ENCODE results near the gene FGF7. TPM values are rescaled to one million over a fixed set of nuclear protein-coding genes. Genes with fewer than 3 reads are reported as not detected.

Gene FGF7
- total and polyA plus RNA-seq, 4 donors, result 0.13 to 0.62 (median 0.33) TPM; not detected in 1

GRCh38 chr15:49441816-49442215 lies 18.8 kb downstream of the FGF7 start:
- Histone ChIP-seq H3K36me3 (ENCODE audit: control insufficient read depth in 4 of 4, insufficient read depth in 3 of 4, low read depth in 1 of 4, low read length in 3 of 4) (no peaks in the 10 kb centered on the region), H3K27ac (ENCODE audit: low read depth in 1 of 2, low read length in 2 of 2) (no peak overlapping the region), H3K4me1 (ENCODE audit: control insufficient read depth in 4 of 4, insufficient read depth in 4 of 4, low read length in 3 of 4) (no peaks in the 10 kb centered on the region), H3K27me3 (ENCODE audit: control insufficient read depth in 4 of 4, insufficient read depth in 4 of 4, low read length in 3 of 4) (no peaks in the 10 kb centered on the region), H3K9ac (ENCODE audit: low read depth in 1 of 2, low read length in 2 of 2) (no peak overlapping the region), H3K9me3 (ENCODE audit: control insufficient read depth in 4 of 4, low read length in 3 of 4) (no peaks in the 10 kb centered on the region), H3K4me3 (ENCODE audit: low read depth in 1 of 3, low read length in 3 of 3) (no peak overlapping the region)
- 98% methylated on average over 1 of the region's 1 CpG for WGBS
- no peak for TF ChIP-seq FOXA1 (IDR thresholded peaks at IDR 0.05)
- TF ChIP-seq HNF4A (conservative IDR thresholded peaks at IDR 0.05), result no peak
- no peak for TF ChIP-seq RAD21 (IDR thresholded peaks at IDR 0.05)
- no peak for TF ChIP-seq SP1 (IDR thresholded peaks at IDR 0.05)
- TF ChIP-seq GABPA (IDR thresholded peaks at IDR 0.05 in 1 of 2, conservative IDR thresholded peaks at IDR 0.05 in 1 of 2), result no peak
- no peak for TF ChIP-seq CTCF (IDR thresholded peaks at IDR 0.05; ENCODE audit: low read depth, low read length, missing input control)
- no peak for TF ChIP-seq HNF4G (IDR thresholded peaks at IDR 0.05)
- no peak for TF ChIP-seq NR2F2 (IDR thresholded peaks at IDR 0.05)
- TF ChIP-seq TAF1 (conservative IDR thresholded peaks at IDR 0.05), result no peak
- no peak for TF ChIP-seq ZBTB33 (IDR thresholded peaks at IDR 0.05)
- no peak for DNase-seq (ENCODE audit: low spot score)

- WGBS, result 85% methylated on average over 1 of the region's 1 CpG
- H3K27ac ChIP-seq (ENCODE audit: low read depth in 1 of 2, low read length in 2 of 2), result no peak overlapping the region
- TF ChIP-seq GABPA (IDR thresholded peaks at IDR 0.05 in 1 of 2, conservative IDR thresholded peaks at IDR 0.05 in 1 of 2) (no peak), RXRA (IDR thresholded peaks at IDR 0.05) (no peak), ATF3 (IDR thresholded peaks at IDR 0.05) (no peak), HNF4A (conservative IDR thresholded peaks at IDR 0.05) (no peak), ZBTB33 (IDR thresholded peaks at IDR 0.05) (no peak), CTCF (IDR thresholded peaks at IDR 0.05; ENCODE audit: low read depth, low read length, missing input control) (no peak), JUND (IDR thresholded peaks at IDR 0.05) (no peak), EGR1 (IDR thresholded peaks at IDR 0.05; ENCODE audit: low read depth in 2 of 2) (no peak), FOXA1 (IDR thresholded peaks at IDR 0.05) (no peak), TAF1 (conservative IDR thresholded peaks at IDR 0.05) (no peak), SP1 (IDR thresholded peaks at IDR 0.05) (no peak), NR2F2 (IDR thresholded peaks at IDR 0.05) (no peak), HNF4G (IDR thresholded peaks at IDR 0.05) (no peak), MAX (IDR thresholded peaks at IDR 0.05) (no peak), REST (IDR thresholded peaks at IDR 0.05) (no peak), RAD21 (IDR thresholded peaks at IDR 0.05) (no peak), YY1 (IDR thresholded peaks at IDR 0.05) (no peak), FOXA2 (IDR thresholded peaks at IDR 0.05) (no peak)
- no peak overlapping the region for H3K9ac ChIP-seq (ENCODE audit: low read depth in 1 of 2, low read length in 2 of 2)
- H3K4me1 ChIP-seq (ENCODE audit: control insufficient read depth in 4 of 4, insufficient read depth in 4 of 4, low read length in 3 of 4), result no peaks in the 10 kb centered on the region
- no peak for DNase-seq (ENCODE audit: low spot score)
- H3K4me3 ChIP-seq (ENCODE audit: low read depth in 1 of 3, low read length in 3 of 3), result no peak overlapping the region
- H3K36me3 ChIP-seq (ENCODE audit: control insufficient read depth in 4 of 4, insufficient read depth in 3 of 4, low read depth in 1 of 4, low read length in 3 of 4), result no peaks in the 10 kb centered on the region
- H3K9me3 ChIP-seq (ENCODE audit: control insufficient read depth in 4 of 4, low read length in 3 of 4), result no peaks in the 10 kb centered on the region
- H3K27me3 ChIP-seq (ENCODE audit: control insufficient read depth in 4 of 4, insufficient read depth in 4 of 4, low read length in 3 of 4), result no peaks in the 10 kb centered on the region
These were observed 29.6 kb downstream of the FGF7 start for GRCh38 chr15:49452595-49452994.
